ENCODE data around the gene CRBN.
A peak's percentile ranks its signal among the peaks of the same experiment; 100 is the strongest.

CRBN gene

GRCh38 chr3:3170998-3171397 lies 8.5 kb downstream of the CRBN start:
- TF ChIP-seq ZFX (IDR thresholded peaks at IDR 0.05) = no peak
- TF ChIP-seq CTCF (conservative IDR thresholded peaks at IDR 0.05) = peak; percentile 54
- H3K27ac ChIP-seq = no peak overlapping the region

DNA sequence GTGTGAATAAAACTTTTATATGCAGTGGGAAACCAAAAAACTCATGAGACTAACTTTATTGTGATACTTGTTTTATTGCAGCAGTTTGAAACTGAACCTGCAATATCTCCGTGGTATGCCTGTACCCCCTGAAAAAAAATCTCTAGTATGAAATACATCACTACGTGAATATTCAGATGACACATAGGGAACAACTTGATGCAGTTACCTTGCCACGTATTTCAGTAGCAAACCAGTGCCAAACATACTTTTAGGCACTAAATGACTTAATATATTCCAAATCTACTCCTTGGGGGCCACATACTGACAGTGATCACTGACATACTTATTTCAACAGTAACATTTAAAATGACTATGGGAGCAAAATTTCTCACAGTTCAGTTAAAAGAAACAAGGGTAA lies 13.8 kb downstream of the CRBN start:
- TF ChIP-seq ZFX (IDR thresholded peaks at IDR 0.05) (no peak), CTCF (conservative IDR thresholded peaks at IDR 0.05) (no peak)
- no peak overlapping the region for H3K27ac ChIP-seq

DNA sequence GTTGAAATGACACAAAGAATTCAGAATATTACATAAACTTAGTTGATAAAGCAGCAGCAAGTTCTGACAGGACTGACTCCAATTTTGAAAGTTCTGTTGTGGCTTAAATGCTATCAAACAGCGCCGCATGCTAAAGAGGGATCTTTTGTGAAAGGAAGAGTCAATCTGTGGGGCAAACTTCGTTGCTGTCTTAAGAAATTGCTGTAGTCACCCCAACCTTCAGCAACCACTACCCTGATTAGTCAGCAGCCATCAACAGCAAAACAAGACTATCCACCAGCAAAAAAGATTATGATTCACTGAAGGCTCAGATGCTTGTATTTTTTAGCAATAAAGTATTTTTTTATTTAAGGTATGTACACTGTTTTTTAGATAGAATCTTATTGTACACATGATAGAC lies 14.2 kb downstream of the CRBN start:
- H3K27ac ChIP-seq = no peak overlapping the region
- TF ChIP-seq CTCF (conservative IDR thresholded peaks at IDR 0.05) (no peak), ZFX (IDR thresholded peaks at IDR 0.05) (no peak)

DNA sequence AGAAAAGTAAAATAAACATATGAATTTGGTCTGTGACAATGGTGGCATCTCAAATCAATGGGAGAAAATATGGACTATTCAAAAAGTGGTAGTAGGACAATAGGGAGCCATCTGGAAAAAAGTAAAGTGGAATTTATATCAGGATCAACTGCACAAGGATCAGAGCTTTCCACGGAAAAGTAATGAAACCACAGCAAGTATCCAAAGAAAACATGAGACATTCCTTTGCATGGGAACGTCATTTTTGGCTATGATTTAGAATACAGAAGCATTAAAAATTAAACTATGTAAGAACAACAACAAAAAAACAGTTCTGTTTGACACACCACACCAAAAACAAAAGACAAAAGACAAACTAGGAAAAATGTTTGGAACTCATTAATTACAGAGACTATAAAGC lies 18.7 kb downstream of the CRBN start:
- no peak overlapping the region for H3K27ac ChIP-seq
- TF ChIP-seq CTCF (conservative IDR thresholded peaks at IDR 0.05) (no peak), ZFX (IDR thresholded peaks at IDR 0.05) (no peak)

DNA sequence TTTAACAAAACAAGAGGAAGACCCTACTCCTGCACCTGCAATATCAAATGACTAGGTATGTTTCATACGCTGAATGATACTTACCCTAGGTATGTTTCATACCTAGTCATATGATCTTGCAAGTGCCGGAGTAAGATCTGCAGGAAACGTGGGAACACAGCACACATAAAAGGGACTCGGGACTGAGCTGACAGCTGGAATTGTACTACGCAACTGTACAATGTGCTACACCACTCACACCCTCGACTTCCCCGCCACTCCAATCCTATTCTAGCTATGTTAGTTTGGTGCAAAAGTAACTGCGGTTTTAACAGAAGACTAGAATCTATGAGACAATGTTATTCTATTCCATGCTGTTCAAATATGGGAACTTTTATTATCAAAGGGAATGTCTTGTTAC lies 22.0 kb downstream of the CRBN start:
- no peak overlapping the region for H3K27ac ChIP-seq

DNA sequence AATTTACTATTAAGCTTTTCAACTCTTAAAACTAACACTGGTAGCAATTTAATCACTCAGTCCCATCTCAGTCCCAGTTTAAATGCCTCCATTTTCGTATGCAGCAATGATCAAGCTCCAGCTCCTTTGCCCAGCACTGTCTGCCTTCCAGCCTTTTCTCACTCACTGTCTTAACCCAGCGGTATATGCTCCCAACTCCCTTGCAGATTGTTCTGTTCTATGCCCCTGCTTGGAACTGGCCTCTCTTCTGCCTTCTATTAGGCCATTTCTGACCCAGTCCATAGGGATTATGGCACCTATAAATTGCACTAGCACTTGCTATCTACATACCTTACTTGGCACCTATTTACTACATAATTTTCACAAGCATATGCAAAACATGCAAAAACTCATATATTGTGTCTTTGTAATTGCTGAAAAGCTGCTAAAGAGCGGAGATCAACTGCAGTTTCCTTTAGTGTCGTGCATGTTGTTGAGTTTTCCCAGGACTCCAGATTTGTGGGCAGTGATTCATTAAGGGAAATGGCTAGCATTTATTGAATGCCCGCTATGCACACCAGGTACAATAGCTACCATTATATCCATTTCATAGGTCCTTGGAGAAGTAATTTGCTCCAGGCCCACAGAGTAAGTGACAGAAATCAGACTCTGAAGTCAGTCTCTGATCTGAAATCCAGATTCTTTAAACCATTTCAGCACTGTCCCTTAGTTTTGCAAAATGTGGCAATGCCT lies 24.4 kb downstream of the CRBN start:
- TF ChIP-seq CTCF (conservative IDR thresholded peaks at IDR 0.05) (no peak), ZFX (IDR thresholded peaks at IDR 0.05) (no peak)
- H3K27ac ChIP-seq = no peak overlapping the region

More for the DNA sequence above, 22.0 kb downstream of the CRBN start:
- TF ChIP-seq CTCF (conservative IDR thresholded peaks at IDR 0.05) (no peak), ZFX (IDR thresholded peaks at IDR 0.05) (no peak)

DNA sequence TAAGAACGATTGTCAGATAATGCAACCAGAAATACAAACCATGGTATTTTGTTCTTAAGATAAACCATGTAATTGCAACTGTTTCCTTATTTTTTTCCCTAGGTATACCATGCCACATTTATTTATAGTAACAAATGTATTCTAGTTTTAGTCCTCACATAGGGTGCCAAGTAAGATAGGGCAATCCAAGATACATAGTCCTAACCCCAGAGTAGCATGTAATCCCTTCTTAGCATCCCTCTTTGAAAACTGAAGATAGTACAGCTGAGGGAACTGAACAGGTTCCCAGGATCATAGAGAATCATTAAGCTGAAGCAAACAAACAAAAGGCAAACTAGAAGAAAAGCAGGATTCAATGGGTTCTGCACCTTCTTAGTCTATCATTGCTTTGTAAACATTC lies 28.0 kb downstream of the CRBN start:
- no peak overlapping the region for H3K27ac ChIP-seq
- TF ChIP-seq ZFX (IDR thresholded peaks at IDR 0.05) = no peak

- TF ChIP-seq ZFX (IDR thresholded peaks at IDR 0.05) (no peak), CTCF (conservative IDR thresholded peaks at IDR 0.05) (no peak)
- H3K27ac ChIP-seq = no peak overlapping the region
Measured at GRCh38 chr3:3149560-3149959, 29.9 kb downstream of the CRBN start.
